GM18511 (cell line): ENCODE results near the gene CCNI2.

Experiments used
- ATAC-seq: cut with Tn5 transposase; IDR thresholded peaks from one replicate; pipeline ENCODE4 v1.9.1; 2021; ENCODE audit warnings: mild to moderate bottlenecking, moderate library complexity; ENCODE audit not compliant: unreplicated experiment

Gene CCNI2

DNA sequence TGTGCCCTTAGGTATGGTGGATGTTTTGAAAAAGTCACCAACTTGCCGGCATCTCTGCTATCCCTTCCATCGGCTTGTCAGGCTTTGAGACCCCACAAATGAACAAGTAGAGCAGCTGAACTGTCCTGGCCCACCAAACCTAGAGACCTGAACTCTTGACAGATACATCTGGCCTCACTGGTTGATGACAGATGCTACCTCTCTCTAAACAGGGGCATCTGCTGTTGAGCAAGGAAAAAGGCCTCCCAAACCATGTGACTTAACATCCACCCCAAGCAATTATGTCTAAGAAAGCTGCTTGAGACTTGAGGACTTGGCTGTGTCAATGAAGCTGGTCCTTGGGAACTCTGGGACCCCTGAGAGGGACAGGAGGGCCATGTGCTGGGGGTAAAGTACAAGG, 2.3 kb downstream of the CCNI2 start:
- ATAC-seq = no peak

DNA sequence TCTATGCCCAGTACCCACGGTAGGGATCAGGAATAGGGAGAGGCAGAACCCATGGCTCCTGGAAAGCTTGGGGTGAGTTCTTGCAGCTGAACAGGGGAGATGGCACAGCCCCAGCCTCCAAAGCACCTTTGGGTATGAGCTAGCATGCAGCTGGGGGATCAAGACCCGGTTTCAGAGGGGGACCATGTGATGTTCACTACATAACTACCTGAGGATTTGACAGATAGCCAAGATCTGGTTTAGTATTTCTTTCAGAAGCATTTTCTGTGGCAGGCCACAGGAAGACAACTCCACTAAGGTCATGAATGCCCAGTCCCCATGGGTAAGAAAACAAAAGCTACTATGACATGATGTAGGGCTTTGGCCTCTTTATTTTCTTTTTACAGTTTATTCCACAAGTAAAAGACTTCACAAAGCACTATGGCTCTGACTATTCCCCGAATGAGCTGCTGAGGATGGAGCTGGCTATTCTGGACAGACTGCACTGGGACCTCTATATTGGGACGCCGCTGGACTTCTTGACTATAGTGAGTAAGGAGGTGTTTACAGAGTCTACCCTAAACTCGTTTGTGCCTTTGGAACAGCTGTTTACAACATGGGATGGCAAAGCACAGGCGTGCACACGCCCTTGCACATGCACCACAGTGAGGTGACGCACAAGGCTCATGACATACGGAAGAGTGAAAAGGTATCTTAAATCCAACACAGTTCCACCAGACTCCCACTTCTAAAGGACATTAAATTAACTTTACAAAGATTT, 3.4 kb downstream of the CCNI2 start:
- ATAC-seq = peak; percentile 50

DNA sequence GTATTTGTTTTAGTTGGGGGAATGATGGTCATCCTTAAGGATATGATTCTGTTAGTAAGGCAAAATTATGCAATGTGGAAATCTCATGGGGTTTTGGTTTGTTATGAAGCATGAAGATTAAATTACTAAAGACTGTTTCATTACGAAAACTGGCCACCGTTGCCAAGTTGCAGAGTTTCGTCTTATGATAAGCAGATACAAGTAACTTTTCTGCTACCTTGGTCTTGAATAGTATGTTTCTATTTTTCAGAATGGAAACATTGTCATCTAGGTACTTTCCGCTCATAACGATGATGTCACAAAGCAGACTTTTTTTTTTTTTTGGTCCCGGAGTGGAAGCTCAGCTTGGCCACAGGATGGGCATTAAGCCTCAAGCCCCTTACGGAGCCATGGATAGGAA, 4.2 kb downstream of the CCNI2 start:
- ATAC-seq = peak; percentile 45

DNA sequence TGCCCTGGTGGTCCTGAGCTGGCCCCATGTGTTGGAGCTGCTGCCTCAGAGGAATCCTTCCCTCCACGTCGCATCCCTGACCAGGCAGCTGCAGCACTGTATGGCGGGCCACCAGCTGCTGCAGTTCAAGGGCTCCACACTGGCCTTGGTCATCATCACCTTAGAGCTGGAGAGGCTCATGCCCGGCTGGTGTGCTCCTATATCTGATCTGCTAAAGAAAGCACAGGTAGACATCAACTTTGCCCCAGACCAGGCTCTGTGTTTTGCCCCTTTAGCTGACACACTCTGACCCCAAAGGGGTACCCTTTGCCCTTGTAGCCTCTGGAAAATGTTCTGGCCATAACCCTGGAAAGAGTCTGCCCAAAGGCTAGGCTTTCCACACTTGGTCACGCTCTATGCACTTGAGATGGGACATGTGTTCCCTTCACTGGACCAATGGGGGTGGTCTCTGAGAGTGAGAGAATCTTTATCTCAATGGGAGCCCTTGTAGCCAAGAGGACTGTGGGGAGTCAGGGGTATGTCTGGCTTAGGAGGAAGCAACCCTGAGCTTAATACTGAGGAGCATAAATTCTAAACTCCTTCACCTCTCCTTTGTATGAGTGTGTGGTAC, 4.8 kb downstream of the CCNI2 start:
- ATAC-seq = no peak

- no peak for ATAC-seq
These were observed 5.4 kb downstream of the CCNI2 start for GRCh38 chr5:132752581-132753125.

- ATAC-seq = no peak
These were observed 6.1 kb downstream of the CCNI2 start for GRCh38 chr5:132753135-132753987.

- ATAC-seq = no peak
These were observed 6.9 kb downstream of the CCNI2 start for GRCh38 chr5:132754111-132754510.

GRCh38 chr5:132754947-132755346, 7.7 kb downstream of the CCNI2 start:
- ATAC-seq = no peak

- no peak for ATAC-seq
These were observed 9.3 kb downstream of the CCNI2 start for GRCh38 chr5:132756542-132756941.

GRCh38 chr5:132758451-132758850, 11.2 kb downstream of the CCNI2 start:
- ATAC-seq = no peak

GRCh38 chr5:132759114-132760048, 12.2 kb downstream of the CCNI2 start:
- no peak for ATAC-seq

- no peak for ATAC-seq
These were observed 12.8 kb downstream of the CCNI2 start for GRCh38 chr5:132760049-132760420.

DNA sequence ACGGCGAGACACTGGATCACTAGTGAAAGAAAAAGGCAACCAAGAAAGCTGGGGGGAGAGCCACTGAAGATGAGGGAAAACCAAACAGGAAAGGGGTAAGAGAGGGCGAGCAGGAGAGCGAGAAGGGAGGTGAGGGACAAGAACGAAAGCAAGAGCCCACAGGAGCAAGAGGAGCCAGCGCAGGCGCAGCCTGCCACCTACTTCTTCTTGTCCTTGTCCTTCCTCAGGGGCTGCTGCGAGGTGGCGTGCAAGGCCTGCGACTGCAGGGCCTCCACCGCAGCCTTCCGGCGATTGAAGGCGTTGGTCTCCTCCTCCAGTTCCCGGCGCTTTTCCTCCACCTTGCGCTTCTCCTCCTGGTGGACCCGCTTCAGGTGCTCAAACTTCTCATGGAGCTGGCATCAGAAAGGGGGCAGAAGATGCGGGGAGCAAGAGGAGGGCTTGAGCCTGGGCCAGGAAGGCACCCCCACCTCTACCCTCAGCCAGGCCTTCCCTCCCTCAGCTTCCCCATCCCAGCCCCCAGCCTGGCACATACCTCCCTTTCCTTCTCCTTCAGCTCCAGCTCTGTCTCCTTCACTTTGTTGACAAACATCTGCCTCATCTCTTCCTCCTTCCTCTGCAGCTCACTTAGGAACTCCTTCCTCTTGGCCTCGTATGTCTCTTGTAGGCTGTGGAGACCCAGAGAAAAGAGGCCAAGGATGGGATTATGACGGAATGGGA, 13.5 kb downstream of the CCNI2 start:
- no peak for ATAC-seq

GRCh38 chr5:132761321-132762240, 14.4 kb downstream of the CCNI2 start:
- ATAC-seq = no peak

DNA sequence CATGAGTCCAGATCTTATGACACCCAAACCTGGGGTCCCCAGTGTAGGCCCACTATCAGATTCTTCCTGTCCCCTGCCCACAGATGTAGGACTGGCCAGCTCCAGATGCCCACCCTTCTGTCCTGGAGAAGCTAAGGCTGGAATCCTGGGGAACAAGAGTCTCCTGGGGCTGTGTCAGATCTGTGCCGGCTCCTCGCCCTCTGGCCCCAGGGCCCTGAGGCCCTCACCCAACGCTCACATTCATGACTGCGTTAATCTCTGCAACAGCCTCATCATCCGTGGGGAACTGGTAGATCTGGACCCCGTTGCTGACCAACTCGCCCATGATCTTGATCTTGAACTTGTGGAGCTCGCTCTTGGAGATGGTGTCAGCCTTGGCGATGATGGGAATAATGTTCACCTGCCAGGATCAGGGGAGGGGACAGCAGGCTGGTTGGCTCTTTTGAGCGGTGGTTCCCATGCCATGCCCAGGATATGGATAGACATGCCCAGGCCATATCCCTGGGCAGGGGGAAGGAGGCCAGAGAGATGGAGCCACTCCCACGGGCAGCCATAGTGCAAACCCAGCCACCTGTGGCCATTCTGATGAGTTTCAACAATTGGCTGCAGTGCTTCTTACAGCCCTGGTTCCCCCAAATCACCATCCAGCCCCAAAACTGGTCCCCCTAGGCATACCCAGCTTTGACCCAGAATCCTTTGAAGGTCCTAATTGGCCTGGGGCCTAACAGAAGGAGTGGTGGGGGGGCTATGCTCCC, 15.2 kb downstream of the CCNI2 start:
- ATAC-seq = no peak

DNA sequence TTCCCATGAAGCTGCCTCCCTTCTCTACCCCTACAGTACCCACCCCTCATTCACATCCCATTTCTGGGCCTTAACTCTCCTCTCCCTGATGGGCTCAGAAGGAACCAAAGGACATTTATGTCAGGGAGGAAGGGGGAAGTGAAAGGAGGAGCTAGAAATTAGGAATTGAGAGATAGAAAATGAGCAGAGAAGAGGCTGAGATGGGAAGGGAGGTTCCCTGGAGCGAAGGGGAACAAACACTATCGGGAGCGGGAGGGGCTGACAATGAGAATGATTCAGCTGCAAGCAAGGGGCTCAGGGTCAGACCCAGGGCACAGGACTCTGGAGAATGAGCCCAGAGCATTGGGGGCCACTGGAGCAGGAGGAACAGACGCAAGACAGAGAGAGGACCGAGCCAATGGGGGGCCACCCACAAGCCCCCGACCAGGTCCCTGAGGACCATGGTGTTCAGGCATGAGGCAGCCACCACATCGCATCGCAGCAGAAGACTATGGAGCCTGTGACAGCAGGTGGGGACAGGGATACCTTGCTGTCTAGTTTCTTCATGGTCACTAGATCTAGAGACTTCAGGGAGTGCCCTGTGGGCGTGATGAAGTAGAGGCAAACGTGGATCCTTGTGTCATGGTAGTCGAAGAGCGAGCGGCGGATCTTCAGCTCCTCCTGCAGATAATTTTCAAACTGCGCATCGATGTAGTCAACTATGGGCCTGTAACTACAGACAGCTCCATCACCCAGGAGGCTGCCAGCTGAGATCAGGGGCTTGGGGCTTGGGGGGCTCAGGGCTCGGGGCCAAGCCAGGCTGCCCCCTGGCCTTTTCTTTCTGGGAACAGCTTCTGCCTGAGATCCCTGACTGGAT, 16.2 kb downstream of the CCNI2 start:
- no peak for ATAC-seq

- ATAC-seq = no peak
These were observed 16.8 kb downstream of the CCNI2 start for GRCh38 chr5:132764051-132764450.
